ENCODE measurements around the gene KIF26B. TPM values are rescaled to one million over a fixed set of nuclear protein-coding genes. Genes with fewer than 3 reads are reported as not detected.

Gene KIF26B
- total RNA-seq, 2 experiments from 2014 or later = 0.60 to 0.84 TPM

- Mint-ChIP-seq H3K27me3 (no peaks in the 10 kb centered on the region), H3K9me3 (no peaks in the 10 kb centered on the region), H3K4me1 (no peaks in the 10 kb centered on the region), H3K36me3 (no peaks in the 10 kb centered on the region), H3K27ac (no peak overlapping the region), H3K4me3 (no peak overlapping the region)
- no peak for DNase-seq
Observed at GRCh38 chr1:245673881-245674414, 519.2 kb downstream of the KIF26B start.

GRCh38 chr1:245677461-245678240, 522.9 kb downstream of the KIF26B start:
- H3K4me1 Mint-ChIP-seq = no peaks in the 10 kb centered on the region
- DNase-seq = no peak
- H3K9me3 Mint-ChIP-seq = no peaks in the 10 kb centered on the region
- no peaks in the 10 kb centered on the region for H3K27me3 Mint-ChIP-seq
- no peak overlapping the region for H3K27ac Mint-ChIP-seq
- H3K4me3 Mint-ChIP-seq = no peak overlapping the region
- H3K36me3 Mint-ChIP-seq = no peaks in the 10 kb centered on the region

- DNase-seq = no peak
- Mint-ChIP-seq H3K4me3 (no peak overlapping the region), H3K27me3 (no peaks in the 10 kb centered on the region), H3K27ac (no peak overlapping the region), H3K36me3 (no peaks in the 10 kb centered on the region), H3K9me3 (no peaks in the 10 kb centered on the region), H3K4me1 (no peaks in the 10 kb centered on the region)
Observed at GRCh38 chr1:245678860-245679411, 524.2 kb downstream of the KIF26B start.

GRCh38 chr1:245679821-245680780, 525.3 kb downstream of the KIF26B start:
- H3K27ac Mint-ChIP-seq = no peak overlapping the region
- no peak for DNase-seq
- no peaks in the 10 kb centered on the region for H3K9me3 Mint-ChIP-seq
- H3K36me3 Mint-ChIP-seq = no peaks in the 10 kb centered on the region
- H3K27me3 Mint-ChIP-seq = no peaks in the 10 kb centered on the region
- no peaks in the 10 kb centered on the region for H3K4me1 Mint-ChIP-seq
- H3K4me3 Mint-ChIP-seq = no peak overlapping the region

GRCh38 chr1:245682638-245683628, 528.1 kb downstream of the KIF26B start:
- H3K36me3 Mint-ChIP-seq = no peaks in the 10 kb centered on the region
- no peaks in the 10 kb centered on the region for H3K4me1 Mint-ChIP-seq
- no peak overlapping the region for H3K4me3 Mint-ChIP-seq
- H3K27ac Mint-ChIP-seq = no peak overlapping the region
- H3K9me3 Mint-ChIP-seq = no peaks in the 10 kb centered on the region
- H3K27me3 Mint-ChIP-seq = peaks cover 5% of the 10 kb centered on the region
- no peak for DNase-seq

- no peak overlapping the region for H3K4me3 Mint-ChIP-seq
- no peaks in the 10 kb centered on the region for H3K4me1 Mint-ChIP-seq
- H3K36me3 Mint-ChIP-seq = no peaks in the 10 kb centered on the region
- DNase-seq = no peak
- no peaks in the 10 kb centered on the region for H3K9me3 Mint-ChIP-seq
- H3K27me3 Mint-ChIP-seq = peaks cover 5% of the 10 kb centered on the region
- H3K27ac Mint-ChIP-seq = no peak overlapping the region
Observed at GRCh38 chr1:245683676-245684075, 528.9 kb downstream of the KIF26B start.

- H3K9me3 Mint-ChIP-seq = no peaks in the 10 kb centered on the region
- no peak for DNase-seq
- H3K4me1 Mint-ChIP-seq = no peaks in the 10 kb centered on the region
- no peak overlapping the region for H3K27ac Mint-ChIP-seq
- H3K36me3 Mint-ChIP-seq = no peaks in the 10 kb centered on the region
- H3K4me3 Mint-ChIP-seq = no peak overlapping the region
- peaks cover 5% of the 10 kb centered on the region for H3K27me3 Mint-ChIP-seq
Observed at GRCh38 chr1:245684166-245684565, 529.4 kb downstream of the KIF26B start.

- no peaks in the 10 kb centered on the region for H3K9me3 Mint-ChIP-seq
- no peak for DNase-seq
- H3K27ac Mint-ChIP-seq = no peak overlapping the region
- H3K36me3 Mint-ChIP-seq = no peaks in the 10 kb centered on the region
- peaks cover 9% of the 10 kb centered on the region for H3K27me3 Mint-ChIP-seq
- H3K4me3 Mint-ChIP-seq = no peak overlapping the region
- no peaks in the 10 kb centered on the region for H3K4me1 Mint-ChIP-seq
Observed at GRCh38 chr1:245684571-245684970, 529.8 kb downstream of the KIF26B start.

- Mint-ChIP-seq H3K4me3 (no peak overlapping the region), H3K27me3 (peaks cover 12% of the 10 kb centered on the region), H3K4me1 (no peaks in the 10 kb centered on the region), H3K9me3 (no peaks in the 10 kb centered on the region), H3K36me3 (no peaks in the 10 kb centered on the region), H3K27ac (no peak overlapping the region)
- DNase-seq = no peak
Observed at GRCh38 chr1:245685111-245685810, 530.5 kb downstream of the KIF26B start.

- Mint-ChIP-seq H3K4me3 (no peak overlapping the region), H3K9me3 (no peaks in the 10 kb centered on the region), H3K27me3 (peaks cover 12% of the 10 kb centered on the region), H3K36me3 (no peaks in the 10 kb centered on the region), H3K27ac (no peak overlapping the region), H3K4me1 (no peaks in the 10 kb centered on the region)
- DNase-seq = no peak
Observed at GRCh38 chr1:245686006-245686405, 531.2 kb downstream of the KIF26B start.

- no peaks in the 10 kb centered on the region for H3K4me1 Mint-ChIP-seq
- H3K36me3 Mint-ChIP-seq = no peaks in the 10 kb centered on the region
- no peaks in the 10 kb centered on the region for H3K9me3 Mint-ChIP-seq
- peaks cover 12% of the 10 kb centered on the region for H3K27me3 Mint-ChIP-seq
- no peak overlapping the region for H3K4me3 Mint-ChIP-seq
- no peak overlapping the region for H3K27ac Mint-ChIP-seq
- no peak for DNase-seq
Observed at GRCh38 chr1:245686446-245687030, 531.8 kb downstream of the KIF26B start.

GRCh38 chr1:245687152-245687635, 532.4 kb downstream of the KIF26B start:
- Mint-ChIP-seq H3K36me3 (no peaks in the 10 kb centered on the region), H3K27ac (no peak overlapping the region), H3K4me3 (no peak overlapping the region), H3K9me3 (no peaks in the 10 kb centered on the region), H3K4me1 (no peaks in the 10 kb centered on the region), H3K27me3 (peaks cover 12% of the 10 kb centered on the region)
- no peak for DNase-seq
